Measurements from ENCODE around the gene TXNDC5. TPM values are rescaled to one million over a fixed set of nuclear protein-coding genes. Genes with fewer than 3 reads are reported as not detected.

TXNDC5 gene
- total and polyA plus RNA-seq, 9 of the 15 experiments (the other 6 are each of a cell fraction or from before 2014, with no cell fraction given), result 33.9 to 156 (median 137) TPM

GRCh38 chr6:7912736-7913517, 2.3 kb upstream of the TXNDC5 start (continued):
- no peak for TF ChIP-seq COPS2 (conservative IDR thresholded peaks at IDR 0.05)
- no peak for TF ChIP-seq NCOA4 (IDR thresholded peaks at IDR 0.05; ENCODE audit: partially characterized antibody)
- TF ChIP-seq CBX8 (IDR thresholded peaks at IDR 0.05; ENCODE audit: borderline replicate concordance, extremely low read depth, low read depth, low read length, poor library complexity, severe bottlenecking), result no peak
- TF ChIP-seq CBX5 (IDR thresholded peaks at IDR 0.05; ENCODE audit: borderline replicate concordance, low read depth), result no peak
- no peak for TF ChIP-seq NONO (IDR thresholded peaks at IDR 0.05; ENCODE audit: low read depth in 2 of 2, low read length in 1 of 2)
- TF ChIP-seq IFI16 (CRISPR knock-in tag; IDR thresholded peaks at IDR 0.05), result no peak
- TF ChIP-seq ZNF140 (CRISPR knock-in tag; IDR thresholded peaks at IDR 0.05), result no peak
- no peak for TF ChIP-seq HMG20A (CRISPR knock-in tag; conservative IDR thresholded peaks at IDR 0.05)
- no peak for TF ChIP-seq ZNF57 (CRISPR knock-in tag; IDR thresholded peaks at IDR 0.05)
- 0 out of 2 replicates have a peak, but pooled peaks have one; percentile 33 for TF ChIP-seq HLTF (IDR thresholded peaks at IDR 0.05)
- no peak for TF ChIP-seq ARID2 (IDR thresholded peaks at IDR 0.05)
- TF ChIP-seq STAT5B (CRISPR knock-in tag; IDR thresholded peaks at IDR 0.05), result no peak
- TF ChIP-seq KLF1 (tag; IDR thresholded peaks at IDR 0.05), result no peak
- no peak for TF ChIP-seq RFX1 (IDR thresholded peaks at IDR 0.05)
- TF ChIP-seq STAT6 (CRISPR knock-in tag; IDR thresholded peaks at IDR 0.05), result no peak
- TF ChIP-seq, protein P1, sequence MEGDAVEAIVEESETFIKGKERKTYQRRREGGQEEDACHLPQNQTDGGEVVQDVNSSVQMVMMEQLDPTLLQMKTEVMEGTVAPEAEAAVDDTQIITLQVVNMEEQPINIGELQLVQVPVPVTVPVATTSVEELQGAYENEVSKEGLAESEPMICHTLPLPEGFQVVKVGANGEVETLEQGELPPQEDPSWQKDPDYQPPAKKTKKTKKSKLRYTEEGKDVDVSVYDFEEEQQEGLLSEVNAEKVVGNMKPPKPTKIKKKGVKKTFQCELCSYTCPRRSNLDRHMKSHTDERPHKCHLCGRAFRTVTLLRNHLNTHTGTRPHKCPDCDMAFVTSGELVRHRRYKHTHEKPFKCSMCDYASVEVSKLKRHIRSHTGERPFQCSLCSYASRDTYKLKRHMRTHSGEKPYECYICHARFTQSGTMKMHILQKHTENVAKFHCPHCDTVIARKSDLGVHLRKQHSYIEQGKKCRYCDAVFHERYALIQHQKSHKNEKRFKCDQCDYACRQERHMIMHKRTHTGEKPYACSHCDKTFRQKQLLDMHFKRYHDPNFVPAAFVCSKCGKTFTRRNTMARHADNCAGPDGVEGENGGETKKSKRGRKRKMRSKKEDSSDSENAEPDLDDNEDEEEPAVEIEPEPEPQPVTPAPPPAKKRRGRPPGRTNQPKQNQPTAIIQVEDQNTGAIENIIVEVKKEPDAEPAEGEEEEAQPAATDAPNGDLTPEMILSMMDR (IDR thresholded peaks at IDR 0.05 in 2 of 3, conservative IDR thresholded peaks at IDR 0.05 in 1 of 3; ENCODE audit: insufficient read depth in 2 of 3, low read depth in 1 of 3, low read length in 3 of 3), result no peak
- no peak for TF ChIP-seq ZBTB9 (CRISPR knock-in tag; IDR thresholded peaks at IDR 0.05)
- peak; percentile 48; the same call in 1 of the 2 replicates for TF ChIP-seq SMAD4 (CRISPR knock-in tag; conservative IDR thresholded peaks at IDR 0.05)
- no peak for TF ChIP-seq NFE2 (IDR thresholded peaks at IDR 0.05; ENCODE audit: low read depth)
- no peak for TF ChIP-seq ZNF23 (CRISPR knock-in tag; IDR thresholded peaks at IDR 0.05)
- no peak for TF ChIP-seq RAD21 (CRISPR knock-in tag; conservative IDR thresholded peaks at IDR 0.05 in 1 of 2, IDR thresholded peaks at IDR 0.05 in 1 of 2)
- TF ChIP-seq TAF9B (IDR thresholded peaks at IDR 0.05; ENCODE audit: partially characterized antibody), result no peak
